GM21737 (cell line): ENCODE data around the gene DLX1.
"Not testable (repeated sequence)": the region's sequence is repeated elsewhere in the genome, so short reads cannot be mapped to it uniquely, and the experiment has no call there.

Experiments used
- ATAC-seq: cut with Tn5 transposase; IDR thresholded peaks from one replicate; pipeline ENCODE4 v1.9.1; 2021; ENCODE audit warnings: mild to moderate bottlenecking, moderate library complexity; ENCODE audit not compliant: unreplicated experiment

DLX1 gene

GRCh38 chr2:172085460-172086159, at the start of gene DLX1:
Gene DLX1, plus strand, starts transcription at chr2:172085507. Its CDS starts 171 bp downstream, at chr2:172085678.
- no peak for ATAC-seq

GRCh38 chr2:172038121-172038520, 47.2 kb upstream of the DLX1 start:
- no peak for ATAC-seq

- no peak for ATAC-seq
These were observed 46.7 kb upstream of the DLX1 start for GRCh38 chr2:172038604-172039003.

DNA sequence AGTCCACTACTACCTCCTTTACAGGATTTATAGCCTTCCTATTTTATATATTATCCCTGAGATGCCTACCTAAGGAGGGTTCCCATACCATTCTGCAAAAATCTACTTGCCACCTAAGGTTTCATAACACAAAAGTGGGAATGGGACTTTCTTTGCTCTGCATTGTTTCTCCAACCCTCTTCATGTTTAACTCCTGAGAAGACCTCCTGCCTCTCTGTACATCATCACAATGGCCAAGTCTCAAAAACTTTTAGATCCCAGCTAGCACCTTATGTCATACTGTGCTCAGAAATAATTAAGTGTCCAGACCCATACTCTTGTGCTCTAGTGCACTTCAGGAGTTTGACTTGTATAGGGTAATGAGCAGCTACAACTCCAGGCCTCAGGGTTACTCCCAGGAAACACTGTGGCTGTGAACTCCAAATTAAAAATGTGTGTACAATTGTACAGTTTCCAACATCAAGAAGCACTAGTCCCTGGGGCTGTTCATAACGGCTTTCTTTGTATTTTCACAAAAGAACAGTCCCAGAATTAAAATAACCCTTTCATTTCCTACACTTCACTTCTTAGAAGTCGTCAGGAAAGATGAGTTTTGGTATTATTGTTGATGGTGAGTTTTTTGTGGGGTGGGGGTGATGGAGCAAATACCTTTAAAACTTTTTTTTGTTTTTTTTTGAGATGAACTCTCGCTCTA, 46.1 kb upstream of the DLX1 start:
- no peak for ATAC-seq

- no peak for ATAC-seq
These were observed 45.0 kb upstream of the DLX1 start for GRCh38 chr2:172040311-172040710.

DNA sequence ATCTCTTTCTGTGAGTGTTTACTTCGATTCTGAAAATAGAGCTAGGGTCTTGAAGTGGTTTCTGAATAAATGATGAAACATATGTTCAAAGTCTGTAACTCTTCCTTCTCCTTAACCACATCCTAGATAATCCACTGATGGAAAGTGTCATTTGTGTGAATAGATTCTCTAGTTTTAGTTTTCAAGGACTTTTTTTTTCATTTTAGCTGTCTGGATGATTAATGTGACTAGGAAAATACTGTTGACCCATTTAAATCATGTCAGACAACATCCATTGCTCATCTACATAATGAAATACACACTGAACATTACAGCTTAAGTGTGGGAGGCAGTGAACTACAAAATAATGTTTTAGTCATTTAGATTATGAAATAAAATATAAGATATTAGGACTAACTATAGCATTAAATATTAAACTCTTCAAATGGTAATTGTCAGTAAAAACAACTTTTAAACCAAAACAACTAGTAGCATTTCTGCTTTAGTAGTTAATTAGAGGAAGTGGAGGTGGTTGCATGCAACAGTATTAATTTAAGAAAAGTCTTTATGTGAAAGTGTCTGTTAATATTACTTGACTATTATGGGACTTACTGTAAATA, 39.1 kb upstream of the DLX1 start:
- no peak for ATAC-seq

DNA sequence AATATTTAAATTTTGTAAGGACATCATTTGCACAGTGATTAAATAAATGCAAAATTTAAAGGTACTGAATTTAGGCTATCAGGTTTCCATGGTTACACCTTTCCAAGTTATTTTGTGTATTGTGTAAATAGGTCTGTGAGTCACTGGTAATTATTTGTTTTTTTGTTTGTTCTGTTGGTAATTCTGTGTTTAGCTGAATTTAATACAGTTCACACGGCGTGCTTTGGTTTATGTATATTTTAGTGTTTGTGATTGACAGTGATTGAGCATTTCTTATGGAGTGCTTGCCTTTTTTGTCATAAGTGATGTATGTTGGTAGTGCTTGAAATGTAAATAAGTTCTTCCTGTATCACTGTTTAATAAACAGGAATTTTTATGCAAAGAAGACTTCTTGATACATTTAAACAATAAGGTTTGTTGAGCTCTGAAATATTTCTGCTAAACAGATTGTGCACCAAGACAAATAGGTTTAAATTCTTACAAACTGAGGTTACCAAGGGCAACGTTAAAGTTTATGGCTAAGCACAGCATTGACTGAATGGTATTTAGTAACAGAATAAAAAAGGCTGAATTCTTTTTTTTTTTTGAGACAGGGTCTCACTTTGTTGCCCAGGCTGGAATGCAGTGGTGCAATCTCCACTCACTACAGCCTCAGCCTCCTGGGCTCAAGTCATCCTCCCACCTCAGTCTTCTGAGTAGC, 38.3 kb upstream of the DLX1 start:
- no peak for ATAC-seq

- ATAC-seq = no peak
These were observed 37.5 kb upstream of the DLX1 start for GRCh38 chr2:172047566-172048507.

GRCh38 chr2:172048508-172049503, 36.5 kb upstream of the DLX1 start:
- ATAC-seq = no peak

DNA sequence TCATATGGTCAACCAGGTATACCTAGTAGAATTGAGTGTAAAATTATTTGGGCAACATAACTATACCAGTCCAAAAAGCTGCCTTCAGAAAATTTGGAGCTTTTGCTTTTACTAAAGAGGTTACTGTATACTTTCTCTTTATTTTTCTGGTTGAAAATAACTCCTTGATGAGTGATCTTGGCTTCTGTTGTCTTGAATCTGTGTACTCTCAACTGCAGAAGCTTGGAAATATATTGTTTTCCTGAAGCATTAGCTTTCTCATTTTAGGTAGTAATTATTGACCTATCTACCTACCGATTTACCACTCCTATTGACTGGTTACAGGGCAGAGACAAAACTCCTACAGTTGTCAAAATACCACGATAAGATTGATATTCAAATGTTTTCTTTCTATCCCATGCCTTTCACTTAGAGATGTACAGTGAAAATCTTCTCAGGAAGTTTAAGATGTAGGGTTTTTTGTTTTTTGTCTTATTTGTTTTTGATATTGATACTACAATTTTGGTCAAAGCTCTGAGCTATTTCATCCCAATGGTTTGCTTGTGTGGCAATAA, 35.7 kb upstream of the DLX1 start:
- no peak for ATAC-seq

- ATAC-seq = no peak
These were observed 34.7 kb upstream of the DLX1 start for GRCh38 chr2:172050479-172051125.

GRCh38 chr2:172052000-172052983, 33.0 kb upstream of the DLX1 start:
- ATAC-seq = no peak

GRCh38 chr2:172053486-172053885, 31.8 kb upstream of the DLX1 start:
- no peak for ATAC-seq

GRCh38 chr2:172056293-172056692, 29.0 kb upstream of the DLX1 start:
- ATAC-seq = no peak

DNA sequence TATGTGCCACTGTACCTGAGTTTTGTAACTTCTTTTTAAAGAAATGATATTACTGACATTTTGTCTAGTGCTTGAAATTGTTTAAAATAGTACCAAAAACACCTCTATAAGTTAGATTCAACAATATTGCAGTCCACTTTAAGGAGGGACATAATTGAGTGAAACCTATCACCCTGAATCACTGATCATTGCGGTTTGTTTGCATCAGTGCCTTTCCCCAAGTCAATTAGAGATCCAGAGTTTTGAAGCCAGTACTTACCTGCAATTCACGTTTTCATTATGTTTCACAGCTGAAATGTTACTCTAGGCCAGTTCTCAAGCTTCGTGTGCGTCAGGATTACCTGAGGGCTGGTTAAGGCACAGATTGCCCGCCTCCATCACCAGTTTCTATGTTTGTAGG, 26.6 kb upstream of the DLX1 start:
- no peak for ATAC-seq

GRCh38 chr2:172060118-172060517, 25.2 kb upstream of the DLX1 start:
- not testable (repeated sequence) for ATAC-seq

DNA sequence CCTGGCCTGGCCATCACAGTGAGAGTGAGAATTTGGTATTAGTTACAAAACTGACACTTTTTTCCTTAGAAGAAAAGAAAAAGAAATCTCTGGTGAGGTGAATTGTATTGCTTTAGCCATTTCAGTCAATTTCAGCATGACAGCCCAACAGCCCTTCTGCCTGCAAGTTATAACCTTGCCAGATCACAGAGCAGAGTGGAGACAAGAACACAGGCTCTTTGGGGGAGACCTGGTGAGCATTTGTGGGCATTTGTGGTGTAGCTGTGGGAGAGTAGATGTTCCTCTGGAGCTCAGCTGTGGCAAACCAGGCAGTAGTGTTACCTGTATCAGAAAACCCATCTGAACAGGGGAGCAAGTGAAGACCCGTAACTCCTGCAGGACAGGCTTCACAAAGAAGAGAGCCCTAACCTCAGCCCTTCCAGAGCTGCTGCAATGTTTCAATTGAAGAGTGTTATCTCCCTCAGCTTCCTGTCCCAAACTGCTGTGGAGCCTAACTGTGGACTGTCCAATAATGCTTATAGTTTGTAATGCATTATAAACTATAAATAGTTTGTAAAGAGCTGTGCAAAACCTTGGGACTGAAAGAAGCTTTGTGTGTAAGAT, 22.8 kb upstream of the DLX1 start:
- no peak for ATAC-seq
